ENCODE data around the gene C11orf24.
"Not testable (repeated sequence)": the region's sequence is repeated elsewhere in the genome, so short reads cannot be mapped to it uniquely, and the experiment has no call there.

The C11orf24 gene

DNA sequence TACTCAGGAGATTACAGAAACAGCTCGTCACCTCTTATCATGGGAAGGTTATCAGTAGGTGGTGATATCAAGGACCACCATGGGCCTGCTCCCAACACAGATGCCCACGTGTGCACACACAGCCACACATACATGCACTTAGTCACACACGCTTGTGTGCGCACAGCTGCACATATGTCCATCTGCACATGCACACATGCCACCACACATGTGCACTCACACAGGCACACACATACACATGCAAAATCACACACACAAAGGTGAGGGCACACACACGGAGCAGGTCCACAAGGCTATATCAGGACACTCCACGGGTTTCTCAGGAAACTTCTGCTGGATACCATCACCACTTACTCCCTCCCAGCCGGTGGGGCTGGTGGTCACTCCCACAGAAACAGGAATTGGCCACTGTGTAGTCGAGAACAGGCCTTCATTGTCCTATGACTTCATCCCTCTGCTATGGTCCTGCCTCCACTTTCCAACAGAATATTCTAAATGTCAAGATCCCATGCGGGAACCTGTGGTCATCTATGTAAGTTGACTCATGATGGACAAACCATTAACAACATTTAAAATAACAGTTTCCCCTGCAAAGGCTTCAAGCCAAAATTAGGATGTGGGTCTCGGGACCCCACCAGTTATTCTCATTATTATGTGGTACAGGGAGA lies 2.2 kb downstream of the C11orf24 start:
- no peak for DNase-seq

DNA sequence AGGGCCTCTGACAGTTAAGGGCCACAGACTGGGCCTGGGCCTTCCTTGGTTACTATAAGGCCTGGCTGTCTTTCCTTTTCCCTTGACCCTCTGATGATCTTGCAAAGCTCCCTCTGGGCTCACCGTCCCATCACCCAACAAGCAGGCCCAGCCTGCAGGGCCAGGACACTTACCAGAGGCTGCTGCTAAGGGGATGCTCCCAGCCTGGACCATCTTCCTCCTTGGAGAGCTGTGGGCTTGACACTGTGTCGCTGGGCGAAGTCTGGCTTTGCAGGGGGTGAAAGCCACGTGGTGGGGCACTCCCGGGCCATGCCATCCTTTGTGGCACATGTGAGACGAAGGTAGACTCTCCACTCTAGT lies 3.9 kb downstream of the C11orf24 start:
- no peak for DNase-seq

DNA sequence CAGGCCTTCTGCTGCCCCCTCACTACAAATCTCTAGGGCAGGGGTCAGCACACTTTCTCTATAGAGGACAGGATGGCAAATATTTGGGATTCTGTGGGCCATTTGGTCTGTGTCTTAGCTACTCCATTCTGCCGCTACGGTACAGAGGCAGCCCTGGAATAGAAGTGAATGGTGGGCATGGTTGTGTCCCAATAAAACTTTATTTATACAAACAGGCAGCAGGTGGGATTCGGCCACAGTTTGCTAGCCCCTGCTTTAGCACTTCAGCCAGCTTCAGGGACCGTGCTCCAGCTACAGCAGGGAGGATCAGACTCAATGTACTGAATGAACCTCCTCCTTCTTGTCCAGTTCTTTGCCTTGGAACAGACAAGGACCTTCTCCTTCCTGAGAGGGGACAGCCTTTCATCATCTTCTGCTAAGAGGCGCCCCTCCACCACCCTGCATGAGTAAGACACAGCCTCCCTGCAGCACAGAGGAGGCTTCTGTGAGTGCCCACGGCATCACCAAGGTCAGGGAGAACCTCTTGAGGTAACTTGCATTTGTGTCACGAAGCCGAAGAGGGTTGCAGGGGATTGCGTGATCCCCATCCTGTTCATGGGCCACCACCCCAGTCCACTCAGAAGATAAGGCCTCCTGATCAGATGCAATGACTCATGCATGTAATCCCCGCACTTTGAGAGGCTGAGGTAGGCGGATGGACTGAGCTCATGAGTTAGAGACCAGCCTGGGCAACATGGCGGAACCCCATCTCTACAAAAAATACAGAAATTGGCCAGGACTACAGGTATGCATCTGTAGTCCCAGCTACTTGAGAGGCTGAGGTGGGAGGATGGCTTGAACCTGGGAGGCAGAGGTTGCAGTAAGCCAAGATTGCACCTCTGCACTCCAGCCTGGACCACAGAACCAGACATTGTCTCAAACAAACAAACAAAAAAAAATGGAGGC lies 4.6 kb downstream of the C11orf24 start:
- no peak for DNase-seq

DNA sequence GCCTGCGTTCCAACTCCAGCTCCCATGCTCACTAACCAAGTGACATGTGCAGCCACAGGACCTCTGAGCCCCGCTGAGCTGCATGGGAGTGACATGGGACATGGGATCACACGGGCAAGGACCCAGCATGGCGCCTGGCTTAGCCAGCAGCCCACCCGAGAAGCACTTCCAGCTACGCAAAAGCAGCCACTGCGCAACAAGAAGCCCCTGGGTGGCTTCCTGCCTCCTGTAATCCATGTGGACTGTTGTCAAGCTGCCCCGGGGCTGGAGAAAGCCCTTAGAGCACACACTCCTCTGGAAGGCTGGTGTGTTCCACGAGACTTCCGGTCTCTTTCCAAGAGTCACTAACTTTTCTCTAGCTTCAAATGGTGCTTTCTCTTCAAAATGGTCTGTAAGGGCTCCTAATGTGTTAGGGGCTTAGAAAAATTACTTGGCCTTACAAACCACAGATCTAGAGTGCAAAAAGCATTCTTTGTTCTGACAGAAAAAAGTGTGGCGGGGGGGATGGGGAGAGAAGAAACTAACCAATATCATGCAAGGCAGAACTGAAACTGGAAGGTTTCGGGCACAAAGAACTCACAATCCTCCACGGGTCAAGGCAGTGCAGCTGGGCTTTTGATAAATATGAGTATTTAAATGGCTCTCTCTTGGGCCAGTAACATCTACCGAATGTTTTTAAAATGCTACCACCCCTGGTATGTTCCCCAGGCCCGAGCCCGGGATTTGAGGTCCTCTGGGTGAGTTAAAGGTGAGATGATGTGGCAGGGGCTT lies 5.5 kb downstream of the C11orf24 start:
- no peak for DNase-seq

DNA sequence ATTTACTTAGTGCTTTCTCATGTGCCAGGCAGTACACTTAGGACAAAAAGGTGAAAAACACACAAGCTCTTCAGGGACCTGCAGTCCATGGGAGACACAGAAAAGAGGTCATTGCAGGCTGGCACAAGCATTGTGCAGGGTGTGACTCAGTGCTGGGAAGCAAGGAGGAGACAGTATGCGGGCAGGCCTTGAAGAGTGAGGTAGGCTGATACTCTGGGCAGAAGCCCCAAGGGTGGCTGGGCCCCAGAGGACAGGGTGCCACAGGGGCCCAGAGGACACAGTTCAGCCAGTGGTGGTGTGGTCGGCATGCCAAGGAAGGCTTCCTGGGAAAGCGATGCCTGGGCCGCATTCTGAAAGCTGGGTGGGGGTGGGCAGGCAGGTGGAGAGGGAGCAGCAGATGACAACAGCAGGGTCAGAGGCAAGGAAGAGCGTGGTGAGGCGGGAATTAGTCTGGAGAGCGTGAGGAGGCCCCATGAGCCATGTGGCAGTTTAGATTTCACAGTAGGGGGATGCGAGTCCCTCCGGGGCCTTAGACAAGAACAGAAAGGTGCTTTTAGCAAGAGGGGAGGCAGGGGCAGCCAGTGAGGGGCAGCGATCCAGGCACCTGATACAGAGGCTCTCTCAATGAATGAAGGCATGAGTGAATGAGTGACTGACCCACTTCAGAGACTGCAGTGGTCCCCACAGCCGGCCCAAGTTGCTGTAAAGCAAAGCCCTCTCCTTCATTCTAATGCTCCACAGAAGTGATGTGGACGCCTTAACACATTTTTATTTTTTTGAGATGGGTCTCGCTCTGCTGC lies 6.8 kb downstream of the C11orf24 start:
- DNase-seq = no peak

DNA sequence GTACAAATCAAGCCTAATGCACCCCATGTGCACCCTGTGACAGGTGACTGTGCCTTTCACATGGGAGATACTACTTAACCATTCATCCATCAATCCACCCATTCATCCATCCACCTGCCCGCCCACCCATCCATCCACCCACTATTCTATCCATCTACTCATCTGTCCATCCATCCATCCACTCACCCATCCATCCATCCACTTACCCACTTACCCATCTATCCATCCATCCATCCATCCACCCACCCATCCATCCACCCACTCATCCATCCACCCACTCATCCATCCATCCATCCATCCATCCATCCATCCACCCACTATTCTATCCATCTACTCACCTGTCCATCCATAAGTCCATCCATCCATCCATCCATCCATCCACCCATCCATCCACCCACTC lies 7.5 kb downstream of the C11orf24 start:
- DNase-seq = no peak

DNA sequence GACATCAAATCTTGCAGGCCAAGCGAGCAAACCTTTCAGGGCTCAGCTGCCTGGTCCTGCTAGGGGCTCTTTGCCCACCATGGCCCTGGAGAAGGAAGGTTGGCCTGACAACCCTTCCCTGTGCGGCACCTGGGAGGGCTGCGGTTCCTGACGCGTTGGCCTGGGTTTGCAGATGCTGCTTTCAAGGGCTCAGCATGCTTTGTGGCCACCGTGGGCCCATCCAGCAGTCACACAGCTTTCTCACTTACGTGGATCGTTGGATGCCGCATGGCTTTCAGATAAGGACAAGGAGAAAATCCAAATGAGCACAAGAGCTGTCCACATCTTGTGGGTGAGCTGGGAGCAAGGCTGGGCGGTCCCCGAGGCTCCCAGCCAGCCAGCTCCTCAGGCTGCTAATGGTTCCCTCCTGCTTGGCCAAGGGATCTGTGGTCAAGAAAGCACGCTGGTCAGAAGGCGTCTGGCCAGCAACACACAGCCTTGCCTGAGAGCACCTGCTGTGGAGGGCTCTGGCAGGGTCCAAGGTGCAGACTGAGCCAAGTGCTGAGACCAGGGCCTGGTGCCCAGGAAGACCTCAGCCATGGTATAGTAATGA lies 8.2 kb downstream of the C11orf24 start:
- no peak for DNase-seq

DNA sequence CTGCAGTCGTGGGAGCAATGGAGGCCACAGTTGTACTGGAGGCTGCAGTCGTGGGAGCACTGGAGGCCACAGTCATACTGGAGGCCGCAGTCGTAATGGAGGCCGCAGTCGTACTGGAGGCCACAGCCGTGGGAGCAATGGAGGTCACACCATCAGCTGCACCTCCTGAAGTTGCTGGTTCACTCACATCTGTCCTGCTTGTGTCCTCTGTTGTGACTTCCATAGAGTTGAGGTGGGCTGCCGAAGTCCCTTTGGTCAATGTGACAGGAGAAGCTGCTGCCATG lies 9.3 kb downstream of the C11orf24 start:
- DNase-seq = no peak

DNA sequence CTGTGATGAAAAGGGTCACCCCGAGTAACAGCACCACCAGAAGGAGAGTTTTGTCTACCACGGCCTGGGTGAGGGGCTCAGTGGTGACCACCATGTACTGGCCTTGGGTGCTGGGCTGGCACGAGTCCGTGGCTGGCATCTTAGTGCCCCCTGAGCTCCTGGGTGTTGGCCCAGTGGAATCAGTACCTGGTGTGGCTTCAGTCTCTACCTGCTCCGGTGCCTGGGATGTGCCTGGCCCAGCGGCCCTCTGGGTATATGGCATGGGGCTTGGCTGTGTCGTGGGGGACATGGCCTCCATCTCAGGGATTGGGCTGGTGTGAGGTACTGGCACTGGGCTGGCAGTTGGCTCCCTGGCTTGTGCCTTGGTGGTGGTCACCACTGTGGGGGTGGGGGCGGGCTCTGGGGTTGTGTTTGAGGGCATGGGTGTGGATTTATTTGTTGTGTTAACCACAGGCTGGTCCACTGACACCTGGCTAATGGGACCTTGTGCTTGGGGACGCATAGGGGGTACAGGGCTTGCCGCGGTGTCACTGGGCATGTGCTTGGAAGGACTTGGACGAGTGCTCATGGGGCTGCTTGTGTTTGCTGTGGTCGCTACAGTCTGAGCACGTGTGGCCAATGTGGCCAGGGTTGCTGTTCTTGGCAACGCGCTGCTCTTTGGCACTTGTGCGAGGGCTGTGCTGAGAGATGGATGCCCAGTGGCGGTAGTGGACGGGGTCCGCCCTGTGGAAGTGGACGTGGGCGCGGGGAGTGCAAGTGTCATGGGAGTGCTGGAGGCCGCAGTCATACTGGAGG lies 9.8 kb downstream of the C11orf24 start:
- DNase-seq = no peak

DNA sequence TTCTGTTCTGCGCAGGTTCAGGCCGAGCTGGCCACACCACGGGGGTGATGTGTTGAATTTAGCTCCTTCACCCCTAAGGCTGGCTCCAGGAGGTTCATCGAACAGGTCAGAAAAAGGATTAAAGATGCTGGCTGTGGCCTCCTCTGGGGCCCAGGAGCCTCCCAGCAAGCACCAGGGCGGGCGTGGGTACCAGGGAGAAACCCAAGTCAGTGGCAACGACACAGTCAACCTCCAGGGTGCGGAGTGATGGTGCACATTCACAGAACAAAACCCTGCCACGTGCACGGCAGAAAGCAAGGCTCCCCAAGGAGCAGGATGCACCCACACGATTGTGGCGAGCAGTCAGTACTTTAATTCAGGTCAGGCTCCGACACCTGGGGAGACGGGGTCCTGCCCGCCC lies 10.8 kb downstream of the C11orf24 start:
- DNase-seq = no peak

DNA sequence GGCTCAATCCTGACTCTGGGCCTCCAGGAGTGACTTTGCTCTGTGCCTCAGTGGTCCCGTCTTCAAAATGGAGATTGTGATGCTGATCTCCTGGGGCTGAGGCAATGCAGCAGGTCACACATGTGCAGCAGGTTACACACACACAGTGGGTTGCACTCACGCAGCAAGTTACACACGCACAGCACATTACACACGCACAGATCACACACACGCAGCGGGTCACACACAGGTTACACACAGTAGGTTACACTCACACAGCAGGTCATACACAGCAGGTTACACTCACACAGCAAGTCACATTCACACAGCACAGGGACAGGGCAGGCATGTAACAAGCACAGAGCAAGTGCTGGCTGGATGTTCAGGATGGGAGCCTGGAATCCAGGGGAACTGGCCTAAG lies 11.3 kb downstream of the C11orf24 start:
- DNase-seq = no peak

DNA sequence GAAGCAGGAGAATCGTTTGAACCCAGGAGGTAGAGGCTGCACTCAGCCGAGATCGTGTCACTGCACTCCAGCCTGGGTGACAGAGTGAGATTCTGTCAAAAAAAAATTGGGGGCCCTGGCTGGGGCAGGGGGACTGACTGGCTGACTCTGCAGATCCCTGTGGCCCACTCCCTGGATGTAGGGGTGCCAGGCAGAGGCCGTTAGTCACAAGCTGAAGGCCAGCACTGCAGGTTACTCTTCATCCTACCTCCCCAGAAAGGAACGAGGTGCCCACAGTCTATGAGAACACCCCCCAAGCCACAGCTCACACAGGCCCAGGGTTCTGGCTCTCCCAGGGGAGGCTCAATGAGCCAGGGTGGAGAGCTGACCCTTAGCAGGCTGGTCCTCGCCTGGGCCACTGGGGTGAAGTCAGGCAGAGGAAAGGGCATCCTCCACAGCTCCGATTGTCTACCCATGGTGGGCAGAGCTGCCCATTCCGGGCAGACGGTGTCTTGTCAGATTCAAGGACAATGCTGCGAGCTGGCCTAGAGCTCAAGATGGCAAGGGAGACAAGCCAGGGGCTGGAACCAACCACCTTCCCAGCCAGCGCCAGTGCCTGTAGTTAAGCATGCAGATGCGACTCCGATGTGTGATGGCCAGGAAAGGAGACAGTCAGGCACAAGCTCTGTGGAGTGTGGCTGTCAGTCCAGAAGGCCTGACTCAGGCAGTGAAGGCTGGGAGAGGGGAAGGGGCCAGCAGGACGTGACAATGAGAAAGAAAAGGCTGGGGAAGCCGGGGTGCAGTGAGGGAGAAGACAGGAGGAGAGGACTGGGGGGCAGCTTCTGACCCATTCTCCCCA lies 12.4 kb downstream of the C11orf24 start:
- no peak for DNase-seq

DNA sequence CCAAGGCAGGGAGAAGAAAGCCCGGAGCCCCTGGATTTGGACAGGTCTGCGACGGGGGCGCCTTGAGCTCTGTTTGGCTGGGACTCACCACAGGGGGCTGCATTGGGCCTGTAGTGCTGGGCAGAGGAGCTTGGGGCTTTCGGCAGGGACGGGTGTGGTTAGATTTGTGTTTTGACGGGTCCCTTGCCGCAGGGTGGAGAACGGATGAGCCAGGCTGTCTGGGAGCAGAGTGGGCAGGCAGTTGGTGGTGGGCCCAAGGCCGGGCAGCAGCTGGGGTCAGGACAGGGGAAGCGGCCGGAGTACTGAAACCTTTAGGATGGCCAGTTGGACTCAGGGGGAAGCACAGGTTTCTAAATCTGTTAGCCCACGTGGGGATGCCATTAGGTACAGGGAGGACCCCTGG lies 13.4 kb downstream of the C11orf24 start:
- DNase-seq = no peak

DNA sequence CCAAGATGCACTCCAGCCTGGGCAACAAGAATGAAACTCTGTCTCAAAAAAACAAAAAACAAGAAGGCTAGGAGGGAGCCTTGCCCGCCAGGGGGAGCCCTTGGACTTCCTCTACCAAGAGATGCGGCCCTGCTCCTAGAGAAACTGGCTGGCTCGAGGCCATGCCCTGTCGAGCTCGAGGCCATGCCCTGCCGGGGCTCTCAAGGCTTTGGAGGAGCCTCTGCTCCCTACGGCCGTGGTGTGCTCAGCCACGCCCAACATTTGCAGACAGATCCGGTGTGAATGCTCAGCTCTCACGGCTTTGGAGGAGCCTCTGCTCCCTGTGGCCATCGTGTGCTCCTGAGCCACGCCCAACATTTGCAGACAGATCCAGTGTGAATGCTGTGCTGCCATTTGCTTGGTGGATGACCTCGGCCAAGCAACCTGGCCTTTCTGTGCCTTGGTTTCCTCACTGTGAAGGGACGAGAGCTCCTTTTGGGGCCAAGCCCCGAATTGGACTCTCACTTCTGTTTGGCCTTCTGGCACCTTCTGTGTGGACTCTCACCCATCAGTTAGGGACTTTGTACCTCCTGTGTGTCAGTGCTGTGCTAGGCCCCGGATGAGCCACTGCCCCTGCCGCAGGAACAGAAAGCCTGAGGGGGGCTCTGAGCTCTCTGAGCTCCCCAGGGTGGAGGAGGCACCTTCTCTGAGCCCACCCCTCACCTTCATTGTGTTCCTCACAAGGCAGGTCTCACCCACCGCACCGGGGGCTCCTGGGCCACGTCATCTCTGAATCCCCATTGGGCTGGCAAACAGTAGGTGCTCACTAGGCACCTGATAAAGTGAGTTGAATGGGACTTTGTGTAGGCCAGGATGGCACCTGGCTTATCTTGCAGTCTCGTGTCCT lies 14.1 kb downstream of the C11orf24 start:
- peak; percentile 83 to 97 (median 92) for DNase-seq

DNA sequence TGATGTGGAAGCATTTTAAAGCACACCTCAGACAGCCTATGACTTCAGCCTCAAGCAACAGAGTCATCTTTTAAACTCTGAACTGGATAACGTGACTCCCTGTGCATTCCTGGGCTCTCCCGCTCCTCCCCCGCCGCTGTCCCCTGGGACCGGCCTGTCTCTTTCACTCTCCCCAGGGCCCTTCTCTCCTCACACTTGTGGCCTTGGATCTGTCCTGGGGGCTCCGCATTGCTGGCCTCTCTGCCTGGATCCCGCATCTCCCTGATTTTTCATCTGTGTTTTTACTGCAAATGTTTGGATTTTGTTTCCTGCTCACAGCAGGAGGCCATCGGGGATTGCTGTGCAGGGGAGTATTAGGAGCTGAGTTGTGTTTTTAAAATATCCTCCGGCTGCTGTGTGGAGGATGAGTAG lies 15.4 kb downstream of the C11orf24 start:
- DNase-seq = no peak

DNA sequence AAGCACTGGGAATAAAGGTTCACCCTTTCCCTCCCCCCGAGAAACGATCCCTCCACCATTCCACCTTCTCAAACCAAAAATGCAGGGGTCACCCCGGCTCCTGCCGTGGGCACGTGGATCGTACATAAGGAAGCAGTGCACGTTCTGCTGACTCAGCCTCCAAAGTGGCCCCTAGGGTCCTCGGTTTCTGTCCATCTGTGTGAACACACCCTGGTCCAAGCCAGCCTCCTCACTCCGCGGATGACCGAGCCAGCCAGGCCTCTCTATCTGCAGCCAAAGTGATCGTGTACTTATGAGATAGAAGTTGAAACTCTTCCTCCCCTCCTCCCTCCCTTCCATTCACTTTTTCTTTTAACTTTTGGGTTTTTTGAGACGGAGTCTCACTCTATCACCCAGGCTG lies 16.2 kb downstream of the C11orf24 start:
- DNase-seq = no peak

DNA sequence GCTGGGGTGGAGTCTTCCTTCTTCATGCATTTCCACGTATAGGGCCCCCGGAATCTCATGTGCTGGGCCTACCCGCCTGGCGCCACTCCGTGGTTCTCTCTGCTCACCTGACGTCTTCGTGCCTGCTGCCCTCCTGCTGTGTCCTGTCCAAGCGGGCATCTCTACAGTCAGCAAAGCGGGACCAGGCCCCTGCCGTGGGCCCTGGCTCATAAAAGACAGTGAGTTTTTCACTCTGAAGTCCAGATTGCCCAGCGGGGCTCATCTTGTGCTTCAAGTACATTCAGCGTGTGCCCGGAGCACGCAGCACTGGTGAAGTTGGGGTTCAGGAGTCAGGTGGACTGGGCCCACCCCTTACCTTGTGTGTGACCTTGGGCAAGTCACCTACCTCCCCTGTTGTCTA lies 17.4 kb downstream of the C11orf24 start:
- no peak for DNase-seq

DNA sequence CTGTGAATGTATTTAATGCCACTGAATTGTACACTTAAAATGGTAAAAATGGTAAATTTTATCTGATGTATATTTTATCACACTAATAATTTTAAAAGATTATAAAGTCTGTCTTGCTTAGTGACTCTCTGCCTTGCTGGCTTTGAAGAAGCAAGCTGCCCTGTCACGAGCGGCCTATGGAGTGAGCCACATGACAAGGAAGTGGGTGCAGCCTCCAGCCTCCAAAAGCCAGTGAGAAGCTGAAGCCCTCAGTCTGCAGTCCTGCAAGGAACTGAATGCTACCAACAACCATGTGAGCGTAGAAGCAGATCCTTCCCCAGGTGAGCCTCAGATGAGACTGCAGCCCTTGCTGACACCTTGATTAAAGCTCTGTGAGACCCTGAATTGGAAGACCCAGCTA lies 20.0 kb downstream of the C11orf24 start:
- DNase-seq = no peak

DNA sequence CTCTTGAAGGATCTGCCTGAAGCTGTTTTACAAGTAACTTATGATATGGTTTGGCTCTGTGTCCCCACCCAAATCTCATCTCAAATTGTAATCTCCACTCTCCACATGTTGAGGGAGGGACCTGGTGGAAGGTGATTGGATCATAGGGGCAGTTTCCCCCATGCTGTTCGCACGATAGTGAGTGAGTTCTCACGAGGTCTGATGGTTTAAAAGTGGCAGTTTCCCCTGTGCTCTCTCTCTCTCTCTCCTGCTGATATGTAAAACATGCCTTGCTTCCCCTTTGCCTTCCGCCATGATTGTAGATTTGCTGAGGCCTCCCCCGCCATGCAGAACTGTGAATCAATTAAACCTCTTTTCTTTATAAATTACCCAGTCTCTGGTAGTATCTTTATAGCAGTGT lies 26.9 kb downstream of the C11orf24 start:
- not testable (repeated sequence) for DNase-seq

DNA sequence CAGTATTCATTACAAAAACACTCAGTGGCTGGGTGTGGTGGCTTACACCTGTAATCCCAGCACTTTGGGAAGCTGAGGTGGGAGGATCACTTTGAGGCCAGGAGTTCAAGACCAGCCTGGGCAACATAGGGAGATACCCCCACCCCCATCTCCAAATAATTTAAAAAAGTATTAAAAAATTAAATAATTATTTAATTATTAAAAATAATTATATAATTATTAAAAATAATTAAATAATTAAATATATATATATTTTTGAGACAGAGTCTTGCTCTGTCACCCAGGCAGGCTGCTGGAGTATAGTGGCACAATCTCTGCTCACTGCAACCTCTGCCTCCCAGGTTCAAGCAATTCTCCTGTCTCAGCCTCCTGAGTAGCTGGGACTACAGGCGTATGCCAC lies 27.9 kb downstream of the C11orf24 start:
- not testable (repeated sequence) for DNase-seq
